Mesenchymal stem cell (in vitro differentiated cells and primary cell): ENCODE results near the gene PCNX2.
"Not testable (repeated sequence)": the region's sequence is repeated elsewhere in the genome, so short reads cannot be mapped to it uniquely, and the experiment has no call there.

Source experiments
- DNase-seq: peaks from one replicate; pipeline ENCODE4 v3.0.0-alpha.2; 2013
- H2AFZ ChIP-seq: one replicate; pipeline ENCODE4 v1.6.1; 2013; ENCODE audit warnings: low read depth, mild to moderate bottlenecking, control low read depth, inconsistent platforms, low read length, moderate library complexity
- H2AK5ac ChIP-seq: 2 replicates; pipeline ENCODE4 v1.6.1; 2013; ENCODE audit warnings: low read length, moderate library complexity, mild to moderate bottlenecking, inconsistent platforms; ENCODE audit not compliant: severe bottlenecking
- H2BK120ac ChIP-seq: one replicate; pipeline ENCODE4 v1.6.1; 2013; ENCODE audit warnings: low read depth, mild to moderate bottlenecking, inconsistent platforms, low read length, moderate library complexity
- H2BK12ac ChIP-seq, 2 experiments: one replicate each; pipeline ENCODE4 v1.6.1; 2013; ENCODE audit warnings: inconsistent platforms in 2 of 2, low read length in 2 of 2, mild to moderate bottlenecking in 2 of 2, moderate library complexity in 2 of 2, control low read depth in 1 of 2
- H2BK15ac ChIP-seq: one replicate; pipeline ENCODE4 v1.6.1; 2013; ENCODE audit warnings: mild to moderate bottlenecking, low read depth, inconsistent platforms; ENCODE audit not compliant: poor library complexity, severe bottlenecking
- H2BK5ac ChIP-seq: 2 replicates; pipeline ENCODE4 v1.6.1; 2013; ENCODE audit warnings: low read depth, mild to moderate bottlenecking, low read length, control low read depth, inconsistent platforms; ENCODE audit not compliant: poor library complexity, severe bottlenecking
- H3K14ac ChIP-seq, 2 experiments: one replicate each; pipeline ENCODE4 v1.6.1; 2013; ENCODE audit warnings: inconsistent platforms in 2 of 2, low read length in 2 of 2, control low read depth in 1 of 2, mild to moderate bottlenecking in 1 of 2, moderate library complexity in 1 of 2
- H3K18ac ChIP-seq, 2 experiments: one replicate each; pipeline ENCODE4 v1.6.1; 2013; ENCODE audit warnings: inconsistent platforms in 2 of 2, low read length in 2 of 2, control low read depth in 1 of 2, low read depth in 1 of 2, mild to moderate bottlenecking in 1 of 2
- H3K23ac ChIP-seq, 2 experiments: one replicate each; pipeline ENCODE4 v1.6.1; 2013; ENCODE audit warnings: inconsistent platforms in 2 of 2, low read length in 2 of 2, mild to moderate bottlenecking in 2 of 2, moderate library complexity in 2 of 2, control low read depth in 1 of 2
- H3K27ac ChIP-seq: 2 replicates; pipeline ENCODE4 v1.5.1; 2013; ENCODE audit warnings: mild to moderate bottlenecking, moderate library complexity, low read length, control low read depth, inconsistent platforms; ENCODE audit not compliant: poor library complexity, severe bottlenecking
- H3K27me3 ChIP-seq, 2 experiments: 2 replicates each; pipeline versions ENCODE4 v1.6.1 to v1.7.0; 2013; ENCODE audit warnings: low read length in 2 of 2, mild to moderate bottlenecking in 2 of 2, moderate library complexity in 2 of 2, control low read depth in 1 of 2, inconsistent platforms in 1 of 2; ENCODE audit not compliant: control insufficient read depth in 1 of 2, insufficient read depth in 1 of 2
- H3K36me3 ChIP-seq, 2 experiments: 2 replicates each; pipeline versions ENCODE4 v1.6.1 to v1.7.0; 2013; ENCODE audit warnings: low read length in 2 of 2, control low read depth in 1 of 2, inconsistent platforms in 1 of 2, low read depth in 1 of 2, mild to moderate bottlenecking in 1 of 2; ENCODE audit not compliant: insufficient read depth in 2 of 2, control insufficient read depth in 1 of 2
- H3K4ac ChIP-seq, 2 experiments: one replicate each; pipeline ENCODE4 v1.6.1; 2013; ENCODE audit warnings: inconsistent platforms in 2 of 2, low read length in 2 of 2, mild to moderate bottlenecking in 2 of 2, moderate library complexity in 2 of 2, control low read depth in 1 of 2, low read depth in 1 of 2
- H3K4me1 ChIP-seq: 2 replicates; pipeline ENCODE4 v1.6.1; 2013; ENCODE audit warnings: low read depth, low read length, control low read depth; ENCODE audit not compliant: control insufficient read depth, insufficient read depth
- H3K4me2 ChIP-seq: 2 replicates; pipeline ENCODE4 v1.6.1; 2013; ENCODE audit warnings: low read length, mild to moderate bottlenecking, inconsistent platforms; ENCODE audit not compliant: poor library complexity, severe bottlenecking
- H3K4me3 ChIP-seq, 2 experiments: 2 replicates each; pipeline versions ENCODE4 v1.5.1 to v1.7.0; 2013; ENCODE audit warnings: low read length in 2 of 2, mild to moderate bottlenecking in 2 of 2, control low read depth in 1 of 2, low read depth in 1 of 2; ENCODE audit not compliant: insufficient read depth in 1 of 2
- H3K79me1 ChIP-seq: replicated peaks from 2 replicates; pipeline ENCODE4 v1.6.1; 2013; ENCODE audit warnings: mild to moderate bottlenecking, control low read depth, low read length, inconsistent platforms; ENCODE audit not compliant: poor library complexity, severe bottlenecking
- H3K9ac ChIP-seq: 2 replicates; pipeline ENCODE4 v1.7.0; 2013; ENCODE audit warnings: mild to moderate bottlenecking, low read length, moderate library complexity
- H3K9me3 ChIP-seq: 2 replicates; pipeline ENCODE4 v1.7.0; 2013; ENCODE audit warnings: mild to moderate bottlenecking, low read length; ENCODE audit not compliant: control insufficient read depth
- H4K8ac ChIP-seq: one replicate; pipeline ENCODE4 v1.6.1; 2013; ENCODE audit warnings: inconsistent platforms, mild to moderate bottlenecking, low read length, moderate library complexity
- H4K91ac ChIP-seq: one replicate; pipeline ENCODE4 v1.6.1; 2013; ENCODE audit warnings: mild to moderate bottlenecking, low read length, inconsistent platforms
- WGBS: methylation state at CpG from one replicate; pipeline ENCODE4 v1.1.7; 2013; ENCODE audit warnings: mixed read lengths; 5-methylcytosine and 5-hydroxymethylcytosine counted together

The PCNX2 gene

GRCh38 chr1:233182587-233182986 is 112.9 kb downstream of the PCNX2 start:
- peaks cover 10% of the 10 kb centered on the region for H3K9me3 ChIP-seq
- H3K36me3 ChIP-seq: peaks cover 10 to 82% of the 10 kb centered on the region in 2 experiments
- no peak overlapping the region for H2BK15ac ChIP-seq
- no peak overlapping the region for H3K4me2 ChIP-seq
- over 99% methylated on average over 2 of the region's 2 CpGs for WGBS
- H2AFZ ChIP-seq: no peak overlapping the region
- H2BK12ac ChIP-seq: peak overlapping the region; percentile 29 to 35
- H3K4me1 ChIP-seq: peaks cover 7% of the 10 kb centered on the region
- no peaks in the 10 kb centered on the region for H3K27me3 ChIP-seq
- H3K4ac ChIP-seq: no peak overlapping the region
- H3K79me1 ChIP-seq: peaks cover 4% of the 10 kb centered on the region
- no peak overlapping the region for H3K23ac ChIP-seq
- peak overlapping the region; percentile 8 to 59 for H3K18ac ChIP-seq
- DNase-seq: no peak
- no peak overlapping the region for H3K4me3 ChIP-seq
- no peak overlapping the region for H3K14ac ChIP-seq
- H2AK5ac ChIP-seq: peak overlapping the region; percentile 90
- H2BK120ac ChIP-seq: no peak overlapping the region
- H3K9ac ChIP-seq: no peak overlapping the region
- no peak overlapping the region for H2BK5ac ChIP-seq
- no peak overlapping the region for H4K8ac ChIP-seq
- H3K27ac ChIP-seq: no peak overlapping the region
- no peak overlapping the region for H4K91ac ChIP-seq

GRCh38 chr1:233180641-233181364 is 114.7 kb downstream of the PCNX2 start:
- H4K8ac ChIP-seq: peak overlapping the region; percentile 84
- peak overlapping the region; percentile 92 for H3K27ac ChIP-seq
- H3K79me1 ChIP-seq: peaks cover 4% of the 10 kb centered on the region
- peaks cover 18 to 81% of the 10 kb centered on the region in 2 experiments for H3K36me3 ChIP-seq
- H4K91ac ChIP-seq: peak overlapping the region; percentile 43
- H2BK5ac ChIP-seq: no peak overlapping the region
- H3K4me2 ChIP-seq: no peak overlapping the region
- no peak overlapping the region for H3K9ac ChIP-seq
- WGBS: 81% methylated on average over 9 of the region's 9 CpGs
- H2BK120ac ChIP-seq: no peak overlapping the region
- no peak for DNase-seq
- no peak overlapping the region for H3K23ac ChIP-seq
- H3K9me3 ChIP-seq: peaks cover 15% of the 10 kb centered on the region
- no peak overlapping the region for H2AFZ ChIP-seq
- peak overlapping the region in 1 of 2 experiments; percentile 85 for H2BK12ac ChIP-seq
- no peak overlapping the region for H2BK15ac ChIP-seq
- H3K4me1 ChIP-seq: peaks cover 7% of the 10 kb centered on the region
- H3K4ac ChIP-seq: no peak overlapping the region
- H3K14ac ChIP-seq: no peak overlapping the region
- H3K18ac ChIP-seq: peak overlapping the region; percentile 58 to 88
- H3K27me3 ChIP-seq: no peaks in the 10 kb centered on the region
- no peak overlapping the region for H3K4me3 ChIP-seq
- peak overlapping the region; percentile 96 for H2AK5ac ChIP-seq

- 90% methylated on average over 1 of the region's 1 CpG for WGBS
- H3K36me3 ChIP-seq: peaks cover 18 to 81% of the 10 kb centered on the region in 2 experiments
- not testable (repeated sequence) for H2BK15ac ChIP-seq, H3K4me1 ChIP-seq, H3K79me1 ChIP-seq, H4K91ac ChIP-seq, H3K27me3 ChIP-seq, H2AFZ ChIP-seq, H3K14ac ChIP-seq, H3K4me3 ChIP-seq, H2BK12ac ChIP-seq, H3K23ac ChIP-seq, H3K9ac ChIP-seq, H3K4me2 ChIP-seq
- H4K8ac ChIP-seq: peak overlapping the region; percentile 65
- peak; percentile 13 for DNase-seq
- H3K18ac ChIP-seq: peak overlapping the region in 1 of 2 experiments; percentile 49
- H2BK120ac ChIP-seq: peak overlapping the region; percentile 61
- peak overlapping the region; percentile 85 for H2BK5ac ChIP-seq
- peak overlapping the region; percentile 83 for H2AK5ac ChIP-seq
- peak overlapping the region; percentile 92 for H3K27ac ChIP-seq
- peak overlapping the region in 1 of 2 experiments; percentile 24 for H3K4ac ChIP-seq
- peaks cover 15% of the 10 kb centered on the region for H3K9me3 ChIP-seq
Observed at GRCh38 chr1:233179638-233180037, 115.9 kb downstream of the PCNX2 start.

- Histone ChIP-seq H3K4ac (no peak overlapping the region), H2BK15ac (no peak overlapping the region), H2AK5ac (no peak overlapping the region), H2BK12ac (no peak overlapping the region), H3K18ac (no peak overlapping the region), H2BK120ac (no peak overlapping the region), H3K9me3 (peaks cover 11% of the 10 kb centered on the region), H3K4me3 (no peak overlapping the region), H2AFZ (no peak overlapping the region), H4K91ac (no peak overlapping the region), H2BK5ac (no peak overlapping the region), H3K36me3 (peaks cover 13 to 64% of the 10 kb centered on the region in 2 experiments), H3K27ac (no peak overlapping the region), H4K8ac (no peak overlapping the region), H3K23ac (no peak overlapping the region), H3K9ac (no peak overlapping the region), H3K14ac (no peak overlapping the region), H3K4me2 (no peak overlapping the region), H3K79me1 (peaks cover 2% of the 10 kb centered on the region), H3K27me3 (no peaks in the 10 kb centered on the region), H3K4me1 (no peaks in the 10 kb centered on the region)
- 100% methylated on average over 2 of the region's 2 CpGs for WGBS
- no peak for DNase-seq
Observed at GRCh38 chr1:233172201-233172600, 123.3 kb downstream of the PCNX2 start.
